ENCODE data around the gene INVS. TPM values are rescaled to one million over a fixed set of nuclear protein-coding genes. Genes with fewer than 3 reads are reported as not detected.
"Not testable (repeated sequence)": the region's sequence is repeated elsewhere in the genome, so short reads cannot be mapped to it uniquely, and the experiment has no call there.

INVS gene, protein sequence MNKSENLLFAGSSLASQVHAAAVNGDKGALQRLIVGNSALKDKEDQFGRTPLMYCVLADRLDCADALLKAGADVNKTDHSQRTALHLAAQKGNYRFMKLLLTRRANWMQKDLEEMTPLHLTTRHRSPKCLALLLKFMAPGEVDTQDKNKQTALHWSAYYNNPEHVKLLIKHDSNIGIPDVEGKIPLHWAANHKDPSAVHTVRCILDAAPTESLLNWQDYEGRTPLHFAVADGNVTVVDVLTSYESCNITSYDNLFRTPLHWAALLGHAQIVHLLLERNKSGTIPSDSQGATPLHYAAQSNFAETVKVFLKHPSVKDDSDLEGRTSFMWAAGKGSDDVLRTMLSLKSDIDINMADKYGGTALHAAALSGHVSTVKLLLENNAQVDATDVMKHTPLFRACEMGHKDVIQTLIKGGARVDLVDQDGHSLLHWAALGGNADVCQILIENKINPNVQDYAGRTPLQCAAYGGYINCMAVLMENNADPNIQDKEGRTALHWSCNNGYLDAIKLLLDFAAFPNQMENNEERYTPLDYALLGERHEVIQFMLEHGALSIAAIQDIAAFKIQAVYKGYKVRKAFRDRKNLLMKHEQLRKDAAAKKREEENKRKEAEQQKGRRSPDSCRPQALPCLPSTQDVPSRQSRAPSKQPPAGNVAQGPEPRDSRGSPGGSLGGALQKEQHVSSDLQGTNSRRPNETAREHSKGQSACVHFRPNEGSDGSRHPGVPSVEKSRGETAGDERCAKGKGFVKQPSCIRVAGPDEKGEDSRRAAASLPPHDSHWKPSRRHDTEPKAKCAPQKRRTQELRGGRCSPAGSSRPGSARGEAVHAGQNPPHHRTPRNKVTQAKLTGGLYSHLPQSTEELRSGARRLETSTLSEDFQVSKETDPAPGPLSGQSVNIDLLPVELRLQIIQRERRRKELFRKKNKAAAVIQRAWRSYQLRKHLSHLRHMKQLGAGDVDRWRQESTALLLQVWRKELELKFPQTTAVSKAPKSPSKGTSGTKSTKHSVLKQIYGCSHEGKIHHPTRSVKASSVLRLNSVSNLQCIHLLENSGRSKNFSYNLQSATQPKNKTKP
- 13.1 TPM for polyA plus RNA-seq (2012; ENCODE audit: insufficient read depth, insufficient read length)

DNA sequence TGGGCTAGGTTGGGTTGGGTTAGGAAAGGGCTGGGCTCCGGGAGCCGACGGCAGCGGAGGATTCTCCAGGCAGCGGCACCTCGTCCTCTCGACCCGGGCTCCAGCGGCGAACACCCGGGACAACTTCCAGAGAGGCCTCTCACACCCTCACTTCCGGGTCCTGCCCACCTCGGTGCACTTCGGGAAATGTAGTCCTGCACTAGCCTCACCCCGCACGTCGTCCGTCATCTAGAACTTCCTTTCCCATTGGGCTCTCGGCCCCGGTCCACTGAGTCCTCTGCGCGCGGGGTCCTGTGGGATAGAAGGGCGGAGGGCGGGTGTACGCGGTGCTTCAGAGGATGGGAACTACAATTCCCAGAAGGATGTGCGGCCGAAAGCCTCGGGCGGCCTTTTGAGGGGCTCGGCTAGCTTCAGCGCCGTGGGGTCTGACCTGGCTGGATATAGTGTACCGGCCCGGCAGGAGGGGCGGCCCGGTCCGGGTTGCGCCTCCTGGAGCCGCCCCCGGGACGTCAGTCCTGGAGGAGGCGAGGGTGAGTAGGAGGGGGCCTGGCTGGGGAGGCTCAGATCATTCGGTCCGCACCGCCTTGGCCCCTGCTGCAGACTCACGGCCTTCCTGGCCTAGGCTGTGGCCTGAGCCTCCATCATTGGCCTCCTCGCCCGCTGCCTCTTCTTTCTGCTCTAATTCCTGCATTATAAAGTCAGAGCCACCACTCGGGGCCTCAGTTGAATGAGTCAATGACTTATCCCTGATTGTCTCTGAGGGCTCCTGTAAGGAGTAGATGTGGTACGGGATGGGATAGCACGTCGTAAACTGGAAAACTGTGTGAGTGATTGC lies at the start of gene INVS, which contains the start of gene ERP44:
INVS (plus strand) TSS at position 357 of the 835 bp plus-strand sequence. CDS start 5,279 bp downstream, outside the sequence.
ERP44 (minus strand) TSS at position 114 of the 835 bp plus-strand sequence. CDS start 160 bp downstream, outside the sequence.
- peak within 1 kb of the TSS; percentile 100 for H3K4me3 ChIP-seq (ENCODE audit: low read length)
- DNase-seq (ENCODE audit: low read depth, low spot score), result peak; percentile 97

DNA sequence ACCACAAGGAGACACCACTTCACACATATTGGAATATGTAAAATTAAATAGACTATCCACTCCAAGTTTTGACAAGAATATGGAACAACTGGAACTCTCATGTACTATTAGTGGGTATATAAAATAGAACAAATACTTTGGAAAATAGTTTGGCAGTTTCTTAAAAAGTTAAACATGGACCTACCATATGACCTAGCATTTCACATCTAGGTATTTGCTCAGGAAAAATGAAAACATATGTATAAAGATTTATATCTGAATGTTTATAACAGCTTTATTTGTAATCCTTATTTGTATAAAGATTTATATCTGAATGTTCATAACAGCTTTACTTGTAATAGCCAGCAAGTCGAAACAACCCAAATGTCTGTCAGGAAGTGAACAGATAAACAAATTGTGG lies 49.5 kb upstream of the INVS start:
- no peak overlapping the region for H3K4me3 ChIP-seq (ENCODE audit: low read length)
- DNase-seq (ENCODE audit: low read depth, low spot score), result no peak

DNA sequence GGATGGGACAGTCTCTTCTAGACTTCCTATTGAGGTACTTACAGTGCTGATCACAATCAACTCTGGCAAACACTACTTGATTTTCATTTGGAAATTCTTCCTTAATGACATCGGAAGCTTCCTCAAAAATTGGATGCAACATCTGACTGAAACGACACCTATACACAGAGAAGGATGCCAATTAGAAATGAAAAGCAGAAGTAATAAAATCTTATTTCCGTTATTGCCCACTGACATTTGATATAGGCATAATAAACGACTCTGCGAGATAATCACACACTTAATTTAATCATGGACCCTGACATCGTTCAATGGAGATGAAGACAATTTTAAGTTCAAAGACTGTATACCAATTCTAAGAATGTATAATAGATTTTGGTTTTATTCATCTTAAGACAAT lies 46.7 kb upstream of the INVS start:
- no peak for DNase-seq (ENCODE audit: low read depth, low spot score)

DNA sequence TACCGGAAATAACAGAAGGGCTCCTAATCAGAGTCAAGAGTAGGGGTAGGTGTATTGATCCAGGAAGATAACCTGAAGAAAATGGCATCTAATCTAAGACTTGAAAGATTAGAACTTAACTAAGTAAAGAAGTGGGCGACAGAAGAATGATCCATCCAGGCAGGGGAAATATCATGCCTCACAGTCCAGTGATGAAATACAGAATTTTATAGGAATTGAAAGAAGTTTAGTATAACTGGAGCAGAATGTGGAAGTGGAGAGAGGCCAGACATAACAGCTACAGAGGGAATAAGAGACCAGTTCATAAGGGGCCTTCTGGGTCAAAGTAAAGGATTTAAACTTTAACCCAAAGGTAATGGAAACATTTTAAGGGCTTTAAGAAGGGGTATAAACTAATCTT lies 42.5 kb upstream of the INVS start:
- DNase-seq (ENCODE audit: low read depth, low spot score), result no peak

More for the DNA sequence above, 46.7 kb upstream of the INVS start:
- no peak overlapping the region for H3K4me3 ChIP-seq (ENCODE audit: low read length)

DNA sequence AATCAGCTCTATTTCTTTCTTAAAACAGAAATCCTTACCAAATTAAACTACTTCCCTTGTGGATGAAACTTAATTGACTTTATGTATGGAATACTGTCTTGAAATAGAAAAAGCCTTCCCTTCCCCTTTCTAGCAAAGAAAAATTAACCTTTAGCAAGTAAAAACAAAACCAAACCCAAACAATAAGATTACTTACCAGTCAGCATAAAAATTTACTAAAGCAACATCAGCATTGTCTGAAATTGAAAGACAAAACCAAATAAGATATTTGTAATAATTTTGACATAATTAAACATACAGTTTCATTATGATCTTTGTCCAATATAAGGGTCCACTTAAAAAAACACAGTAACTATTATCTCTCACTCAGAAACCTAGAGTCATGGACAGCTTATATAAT lies 41.4 kb upstream of the INVS start:
- no peak for DNase-seq (ENCODE audit: low read depth, low spot score)
- no peak overlapping the region for H3K4me3 ChIP-seq (ENCODE audit: low read length)

More for the DNA sequence above, 42.5 kb upstream of the INVS start:
- H3K4me3 ChIP-seq (ENCODE audit: low read length), result no peak overlapping the region

DNA sequence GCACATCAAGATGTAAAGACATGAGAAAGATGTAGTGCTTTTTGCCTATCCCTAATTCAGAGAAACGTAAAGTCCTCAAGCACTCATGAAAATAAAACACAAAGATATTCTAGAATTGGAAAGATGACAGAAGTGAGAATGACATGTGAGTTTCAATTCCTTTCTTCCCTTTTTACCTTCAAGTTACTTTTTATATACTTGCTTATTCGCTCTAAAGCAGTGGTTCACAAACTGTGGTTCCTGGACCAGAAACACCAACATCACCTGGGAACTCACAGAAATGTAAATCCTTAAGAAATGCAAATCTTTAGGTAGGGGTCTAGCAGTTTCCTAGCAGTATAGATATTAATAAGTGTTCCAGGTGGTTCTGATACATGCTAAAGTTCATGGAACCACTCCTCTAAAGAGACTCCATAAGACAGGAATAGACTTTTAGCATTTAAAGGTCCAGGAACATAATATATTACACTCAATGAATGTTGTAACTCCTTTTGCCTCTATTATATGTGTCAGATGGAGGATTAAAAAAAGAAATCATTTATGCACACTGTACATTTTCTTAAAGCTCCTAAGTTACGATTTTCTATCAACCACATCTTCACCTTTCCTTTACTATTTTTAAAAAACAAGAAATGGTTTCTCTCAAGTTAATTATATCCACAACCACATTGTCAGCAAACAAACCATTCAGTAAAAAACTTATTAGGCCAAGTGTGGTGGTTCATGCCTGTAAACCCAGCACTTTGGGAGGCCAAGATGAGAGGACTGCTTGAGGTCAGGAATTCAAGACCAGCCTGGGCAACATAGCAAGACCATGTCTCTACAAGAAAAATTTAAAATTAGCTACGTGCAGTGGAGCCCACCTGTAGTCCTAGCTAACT lies 40.1 kb upstream of the INVS start:
- DNase-seq (ENCODE audit: low read depth, low spot score), result no peak

DNA sequence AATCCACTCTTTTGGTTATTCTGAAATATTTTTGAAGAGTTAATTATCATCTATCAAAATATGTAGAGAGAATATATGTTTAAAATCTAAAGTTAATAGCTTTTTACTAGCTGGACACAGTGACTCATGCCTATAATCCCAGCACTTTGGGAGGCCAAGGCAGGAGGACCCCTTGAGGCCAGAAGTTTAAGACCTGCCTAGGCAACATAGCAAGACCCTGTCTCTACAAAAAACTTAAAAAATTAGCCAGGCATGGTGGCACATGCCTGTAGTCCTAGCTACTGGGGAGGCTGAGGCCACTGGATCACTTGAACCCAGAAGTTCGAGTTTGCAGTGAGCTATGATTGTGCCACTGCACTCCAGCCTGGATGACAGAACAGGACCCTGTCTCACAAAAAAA lies 36.4 kb upstream of the INVS start:
- not testable (repeated sequence) for DNase-seq (ENCODE audit: low read depth, low spot score); H3K4me3 ChIP-seq (ENCODE audit: low read length)

More for the DNA sequence above, 40.1 kb upstream of the INVS start:
- no peak overlapping the region for H3K4me3 ChIP-seq (ENCODE audit: low read length)

DNA sequence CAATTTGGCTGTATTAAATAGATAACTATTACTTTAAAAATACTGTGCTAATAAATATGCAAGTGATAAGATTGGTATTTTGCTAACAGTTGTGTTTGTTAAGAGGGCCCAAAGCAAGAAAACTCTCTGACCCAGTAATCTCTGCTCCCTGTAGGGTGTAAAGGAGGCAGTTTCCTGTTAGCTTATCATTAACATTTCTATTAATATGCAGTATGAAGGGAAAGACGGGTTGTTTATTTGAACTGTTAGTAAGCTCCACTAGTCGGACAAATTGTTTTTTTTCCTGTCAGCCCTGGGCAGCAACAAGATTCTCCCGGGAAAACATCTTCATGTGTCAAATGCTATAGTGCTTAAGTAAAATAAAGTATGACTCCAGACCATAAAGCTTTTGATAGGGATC lies 35.9 kb upstream of the INVS start:
- no peak for DNase-seq (ENCODE audit: low read depth, low spot score)
- H3K4me3 ChIP-seq (ENCODE audit: low read length), result no peak overlapping the region

DNA sequence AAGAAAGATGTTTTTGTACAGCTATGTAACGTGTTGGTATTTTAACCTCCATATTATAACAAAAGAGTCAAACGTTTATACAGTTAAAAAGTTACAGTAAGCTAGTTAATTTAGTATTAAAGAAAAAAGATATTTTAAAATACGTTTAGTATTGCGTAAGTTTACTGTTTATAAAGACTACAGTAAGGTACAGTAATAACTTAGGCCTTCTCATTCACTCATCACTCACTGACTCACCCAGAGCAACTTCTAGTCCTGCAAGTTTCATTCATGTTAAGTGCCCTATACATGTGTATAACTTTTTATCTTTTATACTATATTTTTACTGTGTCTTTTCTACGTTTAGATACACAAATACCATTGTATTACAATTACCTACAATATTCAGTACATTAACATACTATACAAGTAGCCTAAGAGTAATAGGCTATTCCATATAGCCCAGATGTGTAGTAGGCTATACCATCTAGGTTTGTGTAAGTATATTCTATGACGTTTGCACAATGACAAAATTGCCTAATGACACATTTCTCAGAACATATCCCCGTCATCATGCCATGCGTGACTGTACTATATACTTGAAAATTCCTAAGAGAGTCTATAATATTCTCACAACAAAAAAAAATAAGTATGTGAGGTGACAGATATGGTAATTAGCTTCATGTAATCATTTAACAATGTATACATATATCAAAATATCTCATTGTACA lies 34.0 kb upstream of the INVS start:
- H3K4me3 ChIP-seq (ENCODE audit: low read length), result no peak overlapping the region
- no peak for DNase-seq (ENCODE audit: low read depth, low spot score)

DNA sequence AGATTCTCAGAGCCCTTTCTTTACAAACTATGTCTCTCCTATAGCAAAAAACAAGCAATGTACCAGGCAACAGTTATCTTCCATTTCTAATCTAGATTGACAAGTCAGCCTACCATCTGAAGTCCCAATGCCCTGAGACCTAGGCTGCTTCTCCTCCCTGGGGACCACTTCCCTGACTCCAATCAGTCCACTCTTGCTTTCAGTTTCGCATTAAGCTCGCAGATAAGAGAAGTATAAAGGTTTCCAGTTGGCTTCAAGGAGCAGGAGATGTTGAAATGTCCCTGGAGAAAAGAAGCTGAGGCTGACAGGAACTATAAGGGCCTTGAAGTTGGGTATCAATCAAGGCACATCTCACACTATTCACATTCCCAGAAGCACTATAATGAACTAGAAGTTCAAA lies 32.5 kb upstream of the INVS start:
- H3K4me3 ChIP-seq (ENCODE audit: low read length), result no peak overlapping the region
- no peak for DNase-seq (ENCODE audit: low read depth, low spot score)

DNA sequence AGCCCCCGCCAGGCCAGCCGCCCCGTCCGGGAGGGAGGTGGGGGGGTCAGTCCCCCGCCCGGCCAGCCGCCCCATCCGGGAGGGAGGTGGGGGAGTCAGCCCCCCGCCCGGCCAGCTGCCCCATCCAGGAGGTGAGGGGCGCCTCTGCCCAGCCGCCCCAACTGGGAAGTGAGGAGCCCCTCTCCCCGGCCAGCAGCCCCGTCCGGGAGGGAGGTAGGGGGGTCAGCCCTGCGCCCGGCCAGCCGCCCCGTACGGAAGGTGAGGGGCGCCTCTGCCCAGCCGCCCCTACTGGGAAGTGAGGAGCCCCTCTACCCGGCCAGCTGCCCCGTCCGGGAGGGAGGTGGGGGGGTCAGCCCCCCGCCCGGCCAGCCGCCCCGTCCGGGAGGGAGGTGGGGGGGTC lies 31.1 kb upstream of the INVS start:
- DNase-seq (ENCODE audit: low read depth, low spot score); H3K4me3 ChIP-seq (ENCODE audit: low read length): not testable (repeated sequence)

DNA sequence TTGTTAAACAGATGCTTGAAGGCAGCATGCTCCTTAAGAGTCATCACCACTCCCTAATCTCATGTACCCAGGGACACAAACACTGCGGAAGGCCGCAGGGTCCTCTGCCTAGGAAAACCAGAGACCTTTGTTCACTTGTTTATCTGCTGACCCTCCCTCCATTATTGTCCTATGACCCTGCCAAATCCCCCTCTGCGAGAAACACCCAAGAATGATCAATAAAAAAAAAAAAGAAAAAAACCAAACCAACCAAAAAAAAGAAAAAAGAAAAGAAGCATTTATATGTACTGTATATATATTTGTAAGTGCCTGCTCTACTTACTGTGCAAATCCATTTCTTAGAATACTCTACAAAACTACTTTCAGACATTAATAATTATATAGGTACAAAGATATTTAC lies 30.0 kb upstream of the INVS start:
- not testable (repeated sequence) for H3K4me3 ChIP-seq (ENCODE audit: low read length); DNase-seq (ENCODE audit: low read depth, low spot score)

DNA sequence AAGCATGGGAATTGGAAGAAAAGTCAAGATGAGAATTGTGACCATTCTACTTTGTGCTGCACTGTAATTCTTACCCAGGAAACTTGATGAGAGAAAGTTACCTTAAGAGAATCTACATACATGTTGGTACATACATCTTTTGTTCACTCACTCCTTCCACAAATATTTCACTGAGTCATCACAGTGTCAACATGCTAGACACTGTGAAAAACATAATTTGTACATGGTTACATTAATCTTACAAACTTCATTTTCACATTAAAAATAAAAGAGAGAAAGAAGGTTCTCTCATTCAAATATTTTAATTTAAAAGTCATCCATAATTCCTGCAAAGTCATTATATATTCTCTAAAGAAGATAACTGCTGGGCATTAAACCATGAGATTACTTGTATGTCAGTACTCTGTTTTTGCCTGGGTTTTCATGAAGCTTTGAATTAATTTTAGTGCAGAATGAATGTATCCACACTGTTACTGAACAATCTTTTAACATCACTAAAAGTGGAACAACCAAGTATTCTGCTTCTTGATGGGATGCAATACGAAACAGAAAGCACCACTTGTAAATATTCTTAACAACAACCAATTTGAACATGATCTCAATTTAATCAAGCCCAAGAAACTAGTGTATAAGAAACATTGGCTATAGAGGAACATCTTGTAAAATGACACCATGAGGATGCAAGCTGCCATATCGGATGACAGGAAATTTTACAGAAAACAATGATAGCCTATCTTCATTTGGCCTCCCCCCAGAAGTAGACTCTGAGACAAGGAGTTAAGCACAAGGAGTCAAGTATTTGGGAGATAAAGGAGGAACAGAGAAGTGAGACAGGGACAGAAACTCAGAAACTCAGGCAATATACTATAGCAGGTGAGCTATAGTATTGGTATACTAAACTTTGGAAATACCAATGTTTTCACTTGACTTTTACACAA lies 28.7 kb upstream of the INVS start:
- no peak overlapping the region for H3K4me3 ChIP-seq (ENCODE audit: low read length)
- DNase-seq (ENCODE audit: low read depth, low spot score), result no peak

DNA sequence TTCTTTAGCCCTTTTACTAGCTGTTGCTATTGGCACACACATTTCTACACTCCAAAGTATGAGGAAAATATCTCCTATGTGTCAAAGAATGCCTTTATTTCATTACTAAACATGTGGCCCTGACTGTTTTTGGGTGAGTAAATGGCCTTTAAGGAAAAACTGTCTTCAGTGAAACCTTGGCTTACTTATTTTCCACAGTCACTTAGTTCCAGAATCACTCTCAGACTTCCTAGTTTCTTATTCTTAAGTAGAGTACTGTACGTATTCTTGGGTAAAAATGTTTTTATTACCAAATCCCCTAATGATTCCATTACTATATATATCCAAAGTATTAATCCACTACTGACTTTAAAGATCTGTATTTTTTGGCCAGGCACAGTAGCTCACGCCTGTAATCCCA lies 27.8 kb upstream of the INVS start:
- DNase-seq (ENCODE audit: low read depth, low spot score), result no peak
- no peak overlapping the region for H3K4me3 ChIP-seq (ENCODE audit: low read length)

DNA sequence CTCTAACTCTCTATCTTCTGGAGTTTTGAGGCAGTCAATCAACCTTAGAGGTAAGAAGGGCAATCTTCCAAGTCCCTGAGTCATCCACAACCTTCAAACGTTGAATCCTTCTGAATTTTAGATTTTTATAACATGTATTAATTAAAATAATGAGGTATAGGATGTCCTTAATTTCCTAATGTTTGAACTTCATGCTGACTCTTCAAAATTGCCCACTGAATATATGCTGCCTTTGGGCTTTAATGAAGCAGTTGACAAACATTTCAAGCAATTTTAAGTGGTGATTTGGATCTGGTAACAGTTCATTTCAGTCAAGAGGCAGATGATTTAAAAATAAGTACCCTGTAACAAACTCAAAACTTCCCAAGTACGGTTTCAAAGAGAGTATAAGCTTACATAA lies 26.2 kb upstream of the INVS start:
- DNase-seq (ENCODE audit: low read depth, low spot score), result no peak
- H3K4me3 ChIP-seq (ENCODE audit: low read length), result no peak overlapping the region

DNA sequence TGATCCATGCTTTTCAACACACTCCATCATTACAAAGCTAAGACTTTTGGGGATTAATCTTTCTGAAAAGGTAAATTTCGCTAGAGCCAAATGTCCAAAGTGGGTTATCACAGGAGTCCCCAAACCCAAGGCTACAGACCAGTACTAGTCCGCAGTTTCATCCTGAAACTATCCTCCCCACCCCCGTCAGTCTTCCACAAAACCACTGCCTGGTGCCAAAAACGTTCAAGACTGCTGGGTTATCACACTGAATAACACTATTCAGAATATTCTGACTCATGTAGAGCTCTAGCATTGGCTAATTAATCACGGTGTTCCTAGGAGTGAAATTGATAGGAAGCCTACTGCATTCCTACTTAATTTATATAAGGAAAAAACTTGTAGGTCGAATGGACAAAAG lies 24.9 kb upstream of the INVS start:
- DNase-seq (ENCODE audit: low read depth, low spot score), result no peak
- no peak overlapping the region for H3K4me3 ChIP-seq (ENCODE audit: low read length)

Data from Jurkat, Clone E6-1 (cell line).